Erythroblast (primary cell): ENCODE results near the gene MPRIP.

ENCODE experiments used
- GATA1 ChIP-seq: IDR thresholded peaks from 2 replicates; pipeline ENCODE4 v1.6.1; 2011; ENCODE audit warnings: low read depth, mild to moderate bottlenecking, control low read depth, low read length, moderate library complexity
- POLR2A ChIP-seq: IDR thresholded peaks from 2 replicates; pipeline ENCODE4 v1.6.1; 2011; ENCODE audit warnings: mild to moderate bottlenecking, low read length

- TF ChIP-seq POLR2A, result no peak
- TF ChIP-seq GATA1, result no peak
These were observed 122.4 kb downstream of the MPRIP start for GRCh38 chr17:17164676-17165075.
